ENCODE measurements around the gene KMT5B. TPM values are rescaled to one million over a fixed set of nuclear protein-coding genes. Genes with fewer than 3 reads are reported as not detected.

Gene KMT5B
- total RNA-seq, 2 experiments from 2014 or later = 14.4 to 14.7 TPM

GRCh38 chr11:68223275-68223674 is 10.2 kb upstream of the KMT5B start:
- ChIA-PET CTCF (no interaction called here), POLR2A (no interaction called here)

GRCh38 chr11:68221406-68221805 is 8.3 kb upstream of the KMT5B start:
- POLR2A ChIA-PET = no interaction called here
- CTCF ChIA-PET = no interaction called here

- POLR2A ChIA-PET = no interaction called here
Observed at GRCh38 chr11:68216171-68216938, 3.3 kb upstream of the KMT5B start.

GRCh38 chr11:68215524-68216170 is 2.6 kb upstream of the KMT5B start:
- POLR2A ChIA-PET = no interaction called here
- CTCF ChIA-PET = interaction anchor here (0.7 to 1.2 kb wide), 2 partner anchors 15 to 57 kb away, joined by 3 read pairs; no protein-coding TSS in a partner anchor

More at GRCh38 chr11:68216171-68216938, 3.3 kb upstream of the KMT5B start:
- CTCF ChIA-PET = interaction anchor here (0.7 to 1.2 kb wide), 2 partner anchors 14 to 58 kb away, joined by 3 read pairs; no protein-coding TSS in a partner anchor

GRCh38 chr11:68215087-68215445 is 2.0 kb upstream of the KMT5B start:
- POLR2A ChIA-PET = no interaction called here
- CTCF ChIA-PET = interaction anchor here (1.2 kb wide), 1 partner anchor 16 kb away, joined by 3 read pairs; no protein-coding TSS in a partner anchor

- CTCF ChIA-PET = no interaction called here
- POLR2A ChIA-PET = no interaction called here
Observed at GRCh38 chr11:68214173-68215086, 1.3 kb upstream of the KMT5B start.

GRCh38 chr11:68213555-68214172 is 568 bp upstream of the KMT5B start:
- ChIA-PET CTCF (no interaction called here), POLR2A (no interaction called here)

GRCh38 chr11:68212421-68213134 is 518 bp downstream of the KMT5B start:
- POLR2A ChIA-PET = no interaction called here
- CTCF ChIA-PET = interaction anchor here (1.5 kb wide), 1 partner anchor 13 kb away, joined by 3 read pairs; no protein-coding TSS in a partner anchor

- CTCF ChIA-PET = interaction anchor here (1.5 kb wide), 1 partner anchor 12 kb away, joined by 3 read pairs; no protein-coding TSS in a partner anchor
- POLR2A ChIA-PET = no interaction called here
Observed at GRCh38 chr11:68211546-68211945, 1.6 kb downstream of the KMT5B start.

- ChIA-PET CTCF (interaction anchor here (0.7 kb wide), 1 partner anchor 15 kb away, joined by 3 read pairs; no protein-coding TSS in a partner anchor), POLR2A (no interaction called here)
Observed at GRCh38 chr11:68206211-68206610, 6.9 kb downstream of the KMT5B start.

GRCh38 chr11:68204402-68204801 is 8.7 kb downstream of the KMT5B start:
- ChIA-PET CTCF (interaction anchor here (0.6 to 1.6 kb wide), 4 partner anchors 9 to 61 kb away, joined by 3 to 6 read pairs (median 3); no protein-coding TSS in a partner anchor), POLR2A (interaction anchor here (0.6 to 0.7 kb wide), 2 partner anchors 11 to 1565 kb away, joined by 4 to 7 read pairs; no protein-coding TSS in a partner anchor)

- ChIA-PET POLR2A (no interaction called here), CTCF (interaction anchor here (0.6 to 1.1 kb wide), 3 partner anchors 10 to 1483 kb away, joined by 3 to 4 read pairs (median 3); no protein-coding TSS in a partner anchor)
Observed at GRCh38 chr11:68202165-68202564, 10.9 kb downstream of the KMT5B start.

- POLR2A ChIA-PET = no interaction called here
- CTCF ChIA-PET = no interaction called here
Observed at GRCh38 chr11:68201492-68201891, 11.6 kb downstream of the KMT5B start.

- CTCF ChIA-PET = no interaction called here
- POLR2A ChIA-PET = no interaction called here
Observed at GRCh38 chr11:68200639-68201038, 12.5 kb downstream of the KMT5B start.

- ChIA-PET POLR2A (no interaction called here), CTCF (interaction anchor here (0.8 to 0.9 kb wide), 2 partner anchors 13 to 58 kb away, joined by 3 read pairs; no protein-coding TSS in a partner anchor)
Observed at GRCh38 chr11:68199295-68199987, 13.7 kb downstream of the KMT5B start.

- ChIA-PET POLR2A (no interaction called here), CTCF (no interaction called here)
Observed at GRCh38 chr11:68196219-68196618, 16.9 kb downstream of the KMT5B start.

- ChIA-PET POLR2A (no interaction called here), CTCF (interaction anchor here (0.7 to 1.2 kb wide), 2 partner anchors 10 to 545 kb away, joined by 3 read pairs; no protein-coding TSS in a partner anchor)
Observed at GRCh38 chr11:68194675-68195294, 18.3 kb downstream of the KMT5B start.
